ENCODE measurements around the gene UTF1. TPM values are rescaled to one million over a fixed set of nuclear protein-coding genes. Genes with fewer than 3 reads are reported as not detected.

Gene UTF1
- total and polyA plus RNA-seq, 2 of the 8 experiments (the other 6 are each of a cell fraction or from before 2014, with no cell fraction given) = 0.47 to 21.8 TPM

- Histone ChIP-seq H3K56ac (replicated peaks; ENCODE audit: insufficient read length, low read depth, low read length) (no peak overlapping the region), H2BK20ac (ENCODE audit: low read length) (peak overlapping the region; percentile 61; the same call in 1 of the 2 replicates), H2BK120ac (replicated peaks; ENCODE audit: low read depth, low read length) (no peak overlapping the region), H3K4me2 (ENCODE audit: insufficient read depth in 1 of 2, low read depth in 2 of 2, low read length in 2 of 2) (no peak overlapping the region), H4K8ac (ENCODE audit: extremely low read depth, insufficient read depth, low read length) (no peak overlapping the region), H2BK5ac (ENCODE audit: low read depth, low read length) (peak overlapping the region; percentile 49; the same call in 1 of the 2 replicates), H3K23ac (ENCODE audit: insufficient read length) (no peak overlapping the region), H3K4ac (replicated peaks; ENCODE audit: insufficient read length, low read depth, low read length) (no peak overlapping the region), H3K14ac (ENCODE audit: insufficient read length) (no peak overlapping the region), H3K18ac (ENCODE audit: extremely low read depth, low read length) (no peak overlapping the region), H2AFZ (ENCODE audit: low read length) (no peak overlapping the region), H3K27me3 (replicated peaks in 1 of 4; ENCODE audit: control insufficient read depth in 3 of 4, extremely low read depth in 1 of 4, insufficient read depth in 3 of 4, low read length in 3 of 4) (no peaks in the 10 kb centered on the region; a peak in 3 of 7 replicates), H3K36me3 (ENCODE audit: control insufficient read depth in 2 of 4, insufficient read depth in 4 of 4, low read length in 3 of 4) (no peaks in the 10 kb centered on the region), H3K4me1 (replicated peaks in 1 of 4; ENCODE audit: control insufficient read depth in 3 of 4, insufficient read depth in 4 of 4, low read length in 3 of 4) (peaks cover 0 to 15% (median 8%) of the 10 kb centered on the region in 4 experiments; a peak in 5 of 7 replicates), H3K27ac (ENCODE audit: low read depth, low read length) (no peak overlapping the region), H3K4me3 (ENCODE audit: extremely low read depth in 1 of 4, insufficient read depth in 2 of 4, low read depth in 3 of 4, low read length in 4 of 4) (no peak overlapping the region), H3K9ac (replicated peaks in 1 of 4; ENCODE audit: extremely low read depth in 1 of 4, low read depth in 3 of 4, low read length in 3 of 4) (no peak overlapping the region), H3K23me2 (ENCODE audit: low read depth, low read length) (0 out of 2 replicates have a peak, but pooled peaks cover 1% of the 10 kb centered on the region), H3K79me1 (ENCODE audit: low read depth, low read length) (0 out of 2 replicates have a peak, but pooled peaks cover 2% of the 10 kb centered on the region), H2BK12ac (ENCODE audit: low read depth, low read length) (peak overlapping the region; percentile 84; the same call in 1 of the 2 replicates), H4K91ac (replicated peaks; ENCODE audit: insufficient read length, low read length) (peak overlapping the region; percentile 91), H3K79me2 (ENCODE audit: control insufficient read depth in 1 of 2, insufficient read depth in 2 of 2, low read length in 2 of 2) (no peaks in the 10 kb centered on the region), H4K5ac (ENCODE audit: insufficient read length, low read depth, low read length) (no peak overlapping the region), H2AK5ac (ENCODE audit: low read depth, low read length) (0 out of 2 replicates have a peak overlapping the region, but pooled peaks have one; percentile 86), H4K20me1 (replicated peaks in 1 of 2; ENCODE audit: control insufficient read depth in 1 of 2, insufficient read depth in 2 of 2, low read length in 2 of 2) (peaks cover 0 to 2% of the 10 kb centered on the region in 2 experiments), H2BK15ac (ENCODE audit: low read length) (peak overlapping the region; percentile 92; the same call in 1 of the 2 replicates), H3K9me3 (ENCODE audit: insufficient read depth in 2 of 2, low read depth in 1 of 2, low read length in 1 of 2) (no peaks in the 10 kb centered on the region)
- no peak for TF ChIP-seq TAF7 (optimal IDR thresholded peaks at IDR 0.05; ENCODE audit: borderline replicate concordance, low read depth, low read length)
- TF ChIP-seq CTCF (IDR thresholded peaks at IDR 0.05; ENCODE audit: control extremely low read depth in 1 of 3, insufficient read depth in 1 of 3, low read depth in 1 of 3, low read length in 3 of 3) = peak in 1 of 3 experiments; percentile 16; a peak in 1 of 4 replicates
- CTCF ChIA-PET (ENCODE audit: partially characterized antibody) = interaction anchor here (0.7 to 0.9 kb wide), 2 partner anchors 10 to 18 kb away, joined by 3 read pairs; no protein-coding TSS in a partner anchor
- POLR2A ChIA-PET (ENCODE audit: partially characterized antibody) = no interaction called here
- FAIRE-seq (no peak), DNase-seq (ENCODE audit: low read depth in 1 of 2, low spot score in 2 of 2) (no peak)
- WGBS, 2 experiments (ENCODE audit: extremely low coverage in 1 of 2, insufficient coverage in 1 of 2, insufficient read length in 1 of 2, insufficient replicate concordance in 2 of 2, low coverage in 1 of 2, low lambda C conversion rate in 2 of 2, missing lambda C conversion rate in 1 of 2) = 85% methylated on average over 12 of the region's 21 CpGs; no CpG with 5 or more reads in 1 of the 2 experiments
Measured at GRCh38 chr10:133249094-133249780, 19.2 kb downstream of the UTF1 start.
